Measurements from ENCODE around the gene DUSP28.

GRCh38 chr2:240603846-240604245 lies 43.7 kb downstream of the DUSP28 start:
- no peak for TF ChIP-seq CTCF (IDR thresholded peaks at IDR 0.05 in 4 of 5, conservative IDR thresholded peaks at IDR 0.05 in 1 of 5)
- TF ChIP-seq POLR2A (IDR thresholded peaks at IDR 0.05): no peak

Measured in gastrocnemius medialis (tissue), 4 donors.